HPDE6-E6E7 (cell line): ENCODE results near the gene MED23.

Source experiments
- DNase-seq: peaks from one replicate; pipeline ENCODE4 v3.0.0; 2011; ENCODE audit warnings: missing footprints; ENCODE audit errors: extremely low spot score

The MED23 gene

GRCh38 chr6:131627724-131628682 is at the start of gene MED23:
Gene MED23, minus strand, starts transcription at chr6:131628242. Its CDS starts 193 bp downstream, at chr6:131628049.
- peak; percentile 75 for DNase-seq

GRCh38 chr6:131673184-131673583 is 45.1 kb upstream of the MED23 start:
- DNase-seq = no peak

DNA sequence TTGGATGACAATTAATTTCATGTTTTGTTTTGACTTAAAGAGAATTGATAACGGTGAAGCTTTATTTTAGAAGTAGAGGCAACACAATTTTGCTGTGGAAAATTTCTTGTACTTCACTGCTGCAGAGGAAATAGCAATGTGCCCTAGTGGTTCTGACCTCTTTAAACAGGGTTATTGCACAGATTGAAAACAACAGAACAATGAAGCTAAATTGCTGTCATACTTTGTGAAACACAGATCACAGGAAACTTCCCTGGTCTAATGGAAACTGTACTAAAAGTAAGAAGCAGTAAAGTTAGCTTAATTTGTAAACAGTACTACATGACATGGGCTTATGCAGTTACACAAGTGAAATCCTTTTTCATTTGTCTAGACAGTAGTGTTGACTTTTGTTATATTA is 41.8 kb upstream of the MED23 start:
- no peak for DNase-seq

- DNase-seq = no peak
Measured at GRCh38 chr6:131663578-131664165, 35.6 kb upstream of the MED23 start.

- peak; percentile 54 for DNase-seq
Measured at GRCh38 chr6:131660195-131660594, 32.2 kb upstream of the MED23 start.

DNA sequence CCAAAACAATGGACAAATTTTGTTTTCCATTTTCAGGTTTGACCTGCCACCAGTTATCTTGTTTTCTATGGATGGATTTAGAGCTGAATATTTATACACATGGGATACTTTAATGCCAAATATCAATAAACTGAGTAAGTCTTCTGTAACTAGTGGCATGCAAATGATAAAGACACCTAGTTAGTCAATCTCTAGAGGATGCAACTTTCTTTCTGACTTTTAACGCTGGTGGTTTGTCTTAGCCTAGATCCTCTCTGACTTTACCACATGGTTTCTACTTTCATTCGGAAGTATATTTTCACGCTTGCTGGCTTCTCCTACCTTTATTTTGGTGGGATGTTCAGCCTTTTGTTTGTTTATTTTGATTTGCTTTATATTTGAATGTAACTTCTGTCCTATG is 30.2 kb upstream of the MED23 start:
- DNase-seq = no peak

DNA sequence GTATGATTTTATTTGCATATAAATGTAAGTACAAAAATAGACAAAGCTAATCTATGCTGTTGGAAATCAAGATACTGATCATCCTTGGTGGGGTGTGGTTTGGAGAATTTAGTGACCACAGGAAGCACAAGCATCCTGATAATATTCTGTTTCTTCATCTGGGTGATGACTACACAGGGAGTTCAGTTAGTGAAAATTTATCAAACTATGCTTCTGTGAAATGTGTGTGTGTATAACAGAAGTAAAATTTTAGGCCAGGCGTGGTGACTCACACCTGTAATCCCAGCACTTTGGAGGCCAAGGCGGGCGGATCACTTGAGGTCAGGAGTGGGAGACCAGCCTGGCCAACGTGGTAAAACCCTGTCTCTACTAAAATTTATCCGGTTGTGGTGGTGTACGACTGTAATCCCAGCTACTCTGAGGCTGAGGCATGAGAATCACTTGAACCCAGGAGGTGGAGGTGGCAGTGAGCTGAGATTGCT is 29.6 kb upstream of the MED23 start:
- DNase-seq = no peak

GRCh38 chr6:131657222-131657621 is 29.2 kb upstream of the MED23 start:
- DNase-seq = no peak

GRCh38 chr6:131656667-131657066 is 28.6 kb upstream of the MED23 start:
- DNase-seq = no peak

- DNase-seq = no peak
Measured at GRCh38 chr6:131655951-131656350, 27.9 kb upstream of the MED23 start.

- no peak for DNase-seq
Measured at GRCh38 chr6:131655387-131655786, 27.3 kb upstream of the MED23 start.

- DNase-seq = no peak
Measured at GRCh38 chr6:131654326-131654725, 26.3 kb upstream of the MED23 start.

DNA sequence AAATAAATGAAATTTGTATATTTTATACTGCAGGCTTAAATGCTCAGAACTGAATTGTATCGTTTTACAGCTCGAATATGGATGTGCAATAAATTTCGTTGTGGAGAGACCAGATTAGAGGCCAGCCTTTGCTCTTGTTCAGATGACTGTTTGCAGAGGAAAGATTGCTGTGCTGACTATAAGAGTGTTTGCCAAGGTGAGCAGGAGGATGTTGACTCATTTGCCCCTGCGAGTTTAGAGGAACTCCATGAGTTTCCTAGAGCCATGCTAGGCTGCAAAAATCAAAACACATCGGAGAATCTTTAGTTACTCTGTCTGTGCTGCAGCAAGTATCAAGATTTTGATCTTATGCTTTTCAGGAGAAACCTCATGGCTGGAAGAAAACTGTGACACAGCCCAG is 24.4 kb upstream of the MED23 start:
- DNase-seq = peak; percentile 53

DNA sequence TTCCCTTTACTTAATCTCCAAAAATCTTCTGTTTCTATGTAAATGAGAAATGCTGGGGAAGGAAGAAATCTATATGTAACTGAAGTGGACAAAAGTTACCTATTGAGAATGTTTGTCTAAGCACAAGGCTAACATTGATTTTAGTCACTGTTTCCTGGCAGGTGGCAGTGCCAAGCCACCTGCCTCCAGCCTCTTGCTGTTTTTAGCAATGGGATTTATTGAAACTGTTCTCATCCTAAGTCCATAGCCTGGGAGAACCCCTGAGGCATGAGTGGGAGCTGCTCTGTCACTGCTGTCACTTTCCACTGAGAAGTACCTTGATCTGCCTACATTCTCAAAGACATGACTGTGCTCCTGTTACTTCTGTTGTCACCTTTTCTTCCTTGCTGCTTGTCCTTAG is 23.7 kb upstream of the MED23 start:
- no peak for DNase-seq

GRCh38 chr6:131646249-131646670 is 18.2 kb upstream of the MED23 start:
- DNase-seq = no peak

DNA sequence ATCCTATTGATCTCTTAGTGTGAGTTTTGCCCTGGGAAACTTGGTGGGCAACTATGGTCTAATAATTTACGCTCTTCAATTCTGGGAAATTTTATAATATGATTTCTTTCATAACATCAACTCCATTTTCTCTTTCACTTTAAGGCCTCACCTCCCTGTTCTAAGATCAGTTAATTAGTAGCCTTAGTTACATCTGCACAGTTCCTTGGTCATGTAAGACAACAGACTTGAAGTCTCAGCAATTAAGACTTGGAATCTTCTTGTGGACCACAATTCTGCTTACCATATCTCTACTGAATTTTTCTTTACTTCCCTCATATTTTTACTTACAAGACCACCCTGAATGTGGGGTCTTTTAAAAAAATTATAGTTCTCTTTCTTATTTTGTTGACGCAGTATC is 17.8 kb upstream of the MED23 start:
- no peak for DNase-seq

DNA sequence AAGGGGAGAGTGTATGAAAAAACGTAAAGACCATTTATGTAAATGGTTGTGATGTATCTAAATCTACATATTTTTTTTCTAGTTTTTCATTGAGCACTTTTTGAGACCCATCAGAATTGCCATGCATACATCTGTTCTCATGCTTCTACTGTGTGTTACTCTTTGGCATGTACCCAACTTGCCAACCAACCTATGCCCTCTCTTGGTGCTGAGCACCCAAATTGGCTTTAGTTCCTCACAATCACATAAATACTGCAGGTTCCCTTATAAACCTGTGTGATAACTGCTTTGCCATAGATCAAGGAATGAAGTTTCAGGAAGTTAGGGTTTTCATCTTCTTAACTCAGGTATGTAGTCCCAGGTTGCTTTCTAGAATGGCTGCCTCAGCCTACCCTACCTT is 16.9 kb upstream of the MED23 start:
- no peak for DNase-seq

- DNase-seq = no peak
Measured at GRCh38 chr6:131643855-131644460, 15.9 kb upstream of the MED23 start.

DNA sequence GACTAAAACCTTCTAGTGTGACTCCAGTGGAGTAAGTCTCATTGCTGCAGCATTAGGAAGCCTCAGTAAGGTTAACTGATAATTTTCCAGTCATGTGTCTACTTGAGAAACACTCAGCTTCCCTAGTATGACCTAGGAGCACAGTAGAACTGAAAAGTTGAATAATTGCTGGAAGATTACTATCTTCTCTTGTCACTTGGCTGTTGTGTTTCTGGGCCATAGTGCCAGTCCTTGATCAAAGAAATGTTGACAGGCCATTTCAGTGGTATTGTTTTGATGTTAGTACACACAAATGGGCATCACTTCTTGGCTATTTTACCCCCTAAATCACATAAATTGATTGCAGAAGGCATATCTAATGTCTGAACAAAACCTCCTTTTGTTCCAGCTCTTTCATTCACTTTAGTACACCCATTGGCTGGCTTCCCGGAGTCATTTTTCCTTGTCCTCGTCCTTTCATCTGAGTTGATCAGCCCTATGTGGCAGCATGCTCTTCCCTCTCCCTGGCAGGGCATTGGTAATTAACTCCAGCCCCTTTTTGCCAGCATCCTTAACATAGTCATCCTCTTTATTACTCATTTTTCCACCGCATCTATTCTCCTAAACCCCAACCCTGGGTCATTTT is 15.1 kb upstream of the MED23 start:
- DNase-seq = no peak

DNA sequence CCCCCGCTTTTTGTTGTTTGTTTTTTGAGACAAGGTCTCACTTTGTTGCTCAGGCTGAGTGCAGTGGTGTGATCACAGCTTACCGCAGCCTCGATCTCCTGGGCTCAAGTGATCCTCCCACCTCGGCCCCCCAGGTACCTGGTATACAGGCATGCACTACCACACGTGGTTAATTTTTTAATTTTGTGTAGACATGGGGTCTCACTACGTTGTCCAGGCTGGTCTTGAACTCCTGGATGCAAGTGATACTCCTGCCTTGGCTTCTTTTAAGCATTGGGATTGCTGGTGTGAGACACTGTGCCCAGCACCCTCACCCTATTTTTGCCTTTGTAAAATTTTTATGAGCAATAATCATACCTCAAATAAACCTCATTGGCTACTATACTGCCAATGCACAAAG is 14.5 kb upstream of the MED23 start:
- DNase-seq = no peak

DNA sequence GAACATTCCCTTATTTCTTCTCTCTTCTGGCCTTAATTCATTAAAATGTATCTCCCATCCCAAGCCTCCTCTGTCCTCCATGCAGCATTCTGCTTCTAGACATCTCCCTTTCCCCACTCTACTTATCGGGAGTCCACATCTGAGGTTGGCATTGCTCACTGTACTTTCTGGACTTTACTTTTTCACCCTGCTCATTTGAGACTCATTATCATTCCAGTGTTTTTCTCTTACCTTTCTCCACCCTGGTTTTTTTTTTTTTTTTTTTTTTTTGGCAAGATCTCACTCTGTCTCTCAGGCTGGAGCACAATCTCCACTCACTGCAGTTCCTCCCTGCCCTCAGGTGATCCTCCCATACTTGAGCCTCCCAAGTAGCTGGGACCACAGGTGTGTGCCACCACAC is 13.5 kb upstream of the MED23 start:
- no peak for DNase-seq

- DNase-seq = no peak
Measured at GRCh38 chr6:131640576-131640975, 12.5 kb upstream of the MED23 start.
